Ecto neural progenitor cell (in vitro differentiated cells): ENCODE data around the gene NEURL1.

ENCODE experiments used
- DNase-seq: peaks from one replicate; pipeline ENCODE4 v3.0.0-alpha.2; 2018; ENCODE audit warnings: low spot score

NEURL1 gene

DNA sequence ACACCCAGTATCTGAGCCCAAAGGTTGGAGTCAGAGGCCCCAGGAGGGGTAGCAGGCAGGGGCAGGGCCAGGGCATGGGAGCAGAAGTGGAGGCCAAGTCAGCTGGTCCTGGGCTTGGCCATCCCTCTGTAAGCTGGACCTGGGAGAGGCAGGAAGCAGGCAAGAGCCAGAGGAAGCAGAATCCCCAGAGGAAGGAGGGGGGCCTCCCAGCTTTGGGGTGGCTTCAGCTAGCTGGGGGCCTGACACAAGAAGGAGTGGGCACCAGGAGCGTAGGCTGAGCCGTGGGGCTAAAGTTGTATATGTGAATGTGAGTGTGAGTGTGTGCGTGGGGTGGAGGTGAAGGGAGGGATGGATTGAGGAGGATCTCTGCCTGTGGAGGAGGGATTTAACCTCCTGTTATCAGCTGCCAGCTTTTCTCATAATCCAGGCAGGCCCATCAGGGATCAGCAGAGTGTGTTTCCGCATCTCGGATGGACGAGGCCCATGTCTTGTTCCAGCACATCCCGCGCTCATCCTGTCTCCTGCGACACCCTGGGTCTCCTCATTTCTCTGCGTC lies 54.0 kb downstream of the NEURL1 start:
- peak; percentile 52 for DNase-seq

DNA sequence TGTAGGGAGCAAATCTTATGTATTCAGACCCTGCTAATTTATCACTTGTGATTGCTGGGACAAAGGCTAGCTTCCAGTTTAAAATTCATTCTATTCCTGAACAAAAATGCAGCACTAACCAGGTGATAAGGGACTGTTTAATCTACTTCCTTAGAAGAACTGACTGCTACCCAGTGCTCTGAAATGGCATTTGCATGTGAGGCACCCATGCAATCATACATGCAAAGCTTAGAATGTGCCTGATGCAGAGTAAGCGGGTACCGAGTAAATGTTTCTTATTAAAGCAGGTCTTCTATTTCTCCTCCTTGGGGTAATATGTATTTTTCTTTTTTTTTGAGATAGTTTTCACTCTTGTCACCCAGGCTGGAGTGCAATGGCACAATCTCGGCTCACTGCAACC lies 54.5 kb downstream of the NEURL1 start:
- no peak for DNase-seq

DNA sequence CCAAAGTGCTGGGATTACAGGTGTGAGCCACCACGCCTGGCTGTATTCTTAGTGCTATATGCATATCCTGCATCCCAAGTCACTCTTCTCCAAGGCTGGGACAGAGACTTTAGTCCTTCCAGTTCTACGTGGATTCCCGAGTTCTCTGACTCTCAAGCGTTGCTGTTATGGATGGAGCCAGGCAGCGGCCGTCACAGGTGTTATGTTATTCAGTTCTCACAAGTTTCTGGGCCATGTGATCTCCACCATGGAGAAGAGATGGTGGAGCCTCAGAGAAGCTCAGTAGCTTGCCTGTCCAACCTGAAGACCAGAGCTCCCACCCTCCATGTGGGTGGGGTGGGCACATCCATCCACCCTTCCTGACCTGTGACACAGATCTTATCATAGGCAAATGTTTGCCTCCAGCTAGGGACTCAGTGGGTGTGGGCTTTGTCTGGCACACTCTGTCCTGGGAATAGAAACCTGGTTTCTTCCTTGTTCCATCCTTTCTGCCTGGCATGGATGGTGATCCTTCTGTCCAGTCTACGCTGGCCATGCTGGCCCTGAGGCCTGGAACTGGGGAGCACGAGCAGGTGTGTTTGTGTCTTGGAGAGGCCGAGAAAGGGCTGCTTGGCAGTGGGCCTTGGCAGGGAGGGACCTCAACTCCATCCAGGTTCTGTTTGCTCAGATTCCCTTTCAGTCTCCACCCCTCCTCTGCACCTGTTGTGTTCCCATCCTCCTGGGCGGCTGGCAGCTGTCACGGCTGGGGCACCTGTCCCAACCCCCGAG lies 55.3 kb downstream of the NEURL1 start:
- DNase-seq = no peak

DNA sequence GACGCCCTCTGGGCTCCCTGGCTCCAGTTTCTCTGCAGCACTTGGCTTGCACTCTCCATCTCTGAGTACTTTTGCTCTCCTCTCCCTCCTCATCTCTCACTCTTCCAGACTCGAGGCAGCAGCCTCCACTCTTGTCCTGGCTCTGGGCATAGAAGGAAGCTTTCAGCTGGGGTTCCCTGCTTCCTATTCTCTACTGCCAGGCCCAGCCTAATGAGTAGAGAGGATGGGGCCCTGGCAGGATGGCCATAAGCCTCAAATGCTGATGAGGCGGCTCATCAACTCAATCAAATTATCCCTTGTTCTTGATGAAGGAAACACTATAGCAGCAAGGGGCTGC lies 55.8 kb downstream of the NEURL1 start:
- no peak for DNase-seq

DNA sequence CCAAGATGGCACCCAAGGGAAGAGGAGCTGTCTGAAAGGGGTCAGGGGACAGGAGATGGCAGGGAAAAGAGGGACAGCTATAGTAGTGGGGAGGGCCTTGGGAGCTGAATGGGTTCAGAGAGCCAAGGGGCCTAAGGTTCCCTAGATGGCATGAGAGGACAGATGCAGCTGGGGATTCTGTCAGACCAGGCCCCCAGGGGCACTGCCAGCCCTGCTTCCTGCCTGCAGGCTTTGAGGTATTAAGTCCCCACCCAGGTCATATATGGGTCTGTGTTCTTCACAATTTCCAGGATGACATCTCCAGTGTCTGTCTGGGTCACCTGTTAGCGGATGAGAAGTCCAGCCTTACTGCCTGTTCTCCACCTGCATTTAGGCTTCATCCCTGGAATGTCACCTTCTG lies 56.7 kb downstream of the NEURL1 start:
- no peak for DNase-seq

DNA sequence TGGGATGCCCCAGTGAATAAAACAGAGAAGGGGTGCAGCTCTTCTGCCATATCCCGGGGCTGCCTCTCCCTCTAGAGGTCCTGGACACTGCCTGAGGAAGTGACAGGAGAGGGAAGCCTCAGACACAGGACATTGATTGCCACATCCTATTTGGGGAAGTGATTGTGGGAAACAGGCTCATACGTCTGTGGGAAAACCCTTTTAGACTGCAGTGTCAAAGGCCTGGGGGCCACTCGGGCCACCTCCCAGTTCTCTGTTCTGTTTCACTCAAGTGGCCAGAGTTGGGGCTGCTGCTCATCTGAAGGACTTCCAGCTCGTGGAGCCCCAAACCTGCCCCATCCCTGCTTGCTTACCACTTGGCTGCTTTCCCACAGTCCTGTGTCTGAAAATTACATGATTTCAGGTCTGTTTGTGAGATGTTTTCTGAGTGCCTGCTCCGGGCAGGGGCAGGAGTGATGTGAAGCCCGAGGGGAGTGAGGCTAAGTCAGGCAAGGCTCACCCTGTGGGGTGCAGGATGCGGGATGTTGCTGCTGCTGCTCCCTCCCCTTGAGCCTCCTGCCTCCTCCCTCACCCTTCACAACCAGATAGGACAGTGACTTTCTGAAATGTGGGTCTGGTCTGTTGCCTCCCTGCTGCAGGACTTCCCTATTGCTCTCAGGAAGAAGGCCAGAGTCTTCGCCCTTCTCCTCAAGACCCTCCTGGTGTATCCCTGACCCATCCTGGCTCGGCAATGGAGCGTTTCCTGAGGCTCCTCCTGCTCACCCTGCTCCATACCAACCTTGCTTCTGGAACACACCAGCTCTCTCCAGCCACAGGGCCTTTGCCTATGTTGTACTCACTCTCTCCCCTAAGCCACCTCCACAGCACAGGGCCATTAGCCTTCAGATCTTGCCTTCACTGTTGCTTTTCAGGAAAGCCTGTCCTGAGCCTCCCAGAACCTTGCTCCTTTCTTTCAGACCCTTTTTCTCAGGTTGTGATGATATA lies 58.4 kb downstream of the NEURL1 start:
- DNase-seq = no peak

DNA sequence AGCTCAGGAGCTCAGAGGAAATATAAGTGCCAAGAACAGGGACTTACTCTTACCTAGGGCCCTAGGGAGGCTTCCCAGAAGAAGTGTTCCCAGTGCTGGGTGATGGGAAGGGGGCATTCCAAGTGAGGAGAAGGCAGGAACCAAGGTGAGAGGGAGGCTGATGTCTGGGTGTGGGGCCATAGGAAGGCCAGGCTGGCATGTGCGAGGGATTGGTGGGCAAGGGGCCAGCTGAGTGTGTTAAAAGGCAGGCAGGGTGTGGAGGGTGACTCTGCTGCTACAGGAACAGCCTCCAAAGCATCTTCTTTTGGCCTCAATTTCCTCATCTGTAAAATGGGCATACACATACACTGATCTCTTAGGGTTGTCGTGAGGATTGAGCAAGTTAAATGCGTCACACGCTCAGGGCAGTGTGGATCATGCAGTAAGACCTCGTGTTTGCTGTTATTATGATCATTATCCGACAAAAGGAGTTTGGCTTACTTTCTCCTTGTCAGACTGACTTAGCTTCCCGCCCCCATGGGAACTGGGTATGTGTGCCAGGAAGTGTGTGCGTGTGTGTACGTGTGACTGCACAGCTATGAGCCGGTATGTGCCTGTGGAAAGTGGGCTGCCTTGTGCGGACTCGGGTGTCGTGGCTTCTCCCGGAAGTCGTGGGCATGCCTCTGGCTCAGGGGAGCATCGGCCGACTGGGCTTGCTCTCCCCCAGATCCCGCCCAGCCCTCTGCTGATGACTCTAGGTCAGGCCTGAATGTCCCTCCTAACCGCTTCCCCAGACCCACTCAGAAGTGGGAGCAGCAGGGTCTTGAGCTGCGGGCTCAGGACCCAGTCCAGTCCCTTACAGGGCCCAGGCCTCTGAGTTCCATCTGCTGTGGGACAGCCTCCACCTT lies 59.6 kb downstream of the NEURL1 start:
- no peak for DNase-seq

DNA sequence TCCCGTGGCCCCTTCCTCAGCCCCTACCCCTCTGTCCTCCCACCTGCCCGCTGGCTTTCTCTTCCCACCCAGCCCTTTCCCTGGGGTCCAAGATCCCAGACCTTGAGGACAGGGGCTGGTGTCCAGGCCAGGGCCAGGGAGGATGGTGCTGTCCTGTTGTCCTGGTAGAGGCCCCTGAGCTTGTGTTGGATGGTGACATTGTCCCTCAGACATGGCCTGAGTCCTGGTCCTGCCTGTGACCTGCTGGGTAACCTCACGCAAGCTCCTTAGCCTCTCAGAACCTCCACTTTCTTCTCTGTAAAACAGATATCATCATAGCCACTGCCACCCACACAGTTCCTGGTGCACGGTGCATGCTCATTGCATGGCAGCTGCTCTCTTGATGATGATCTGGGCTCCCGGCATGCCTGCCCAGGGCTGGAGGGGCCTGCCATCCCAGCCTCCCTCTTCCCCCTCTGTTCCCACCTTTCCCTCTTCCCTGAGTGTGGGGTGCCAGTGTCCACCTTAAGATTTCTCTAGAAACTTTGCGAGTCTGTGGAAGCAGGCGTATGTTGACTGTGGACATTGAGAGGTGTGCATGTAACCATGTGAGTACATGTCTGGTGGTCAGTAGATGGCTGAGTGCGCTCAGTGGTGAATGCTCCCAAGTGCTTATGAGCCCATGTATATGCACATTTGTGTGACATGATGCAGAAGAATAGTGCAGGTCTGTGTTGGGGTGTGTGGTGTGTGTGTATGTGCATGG lies 60.4 kb downstream of the NEURL1 start:
- no peak for DNase-seq

DNA sequence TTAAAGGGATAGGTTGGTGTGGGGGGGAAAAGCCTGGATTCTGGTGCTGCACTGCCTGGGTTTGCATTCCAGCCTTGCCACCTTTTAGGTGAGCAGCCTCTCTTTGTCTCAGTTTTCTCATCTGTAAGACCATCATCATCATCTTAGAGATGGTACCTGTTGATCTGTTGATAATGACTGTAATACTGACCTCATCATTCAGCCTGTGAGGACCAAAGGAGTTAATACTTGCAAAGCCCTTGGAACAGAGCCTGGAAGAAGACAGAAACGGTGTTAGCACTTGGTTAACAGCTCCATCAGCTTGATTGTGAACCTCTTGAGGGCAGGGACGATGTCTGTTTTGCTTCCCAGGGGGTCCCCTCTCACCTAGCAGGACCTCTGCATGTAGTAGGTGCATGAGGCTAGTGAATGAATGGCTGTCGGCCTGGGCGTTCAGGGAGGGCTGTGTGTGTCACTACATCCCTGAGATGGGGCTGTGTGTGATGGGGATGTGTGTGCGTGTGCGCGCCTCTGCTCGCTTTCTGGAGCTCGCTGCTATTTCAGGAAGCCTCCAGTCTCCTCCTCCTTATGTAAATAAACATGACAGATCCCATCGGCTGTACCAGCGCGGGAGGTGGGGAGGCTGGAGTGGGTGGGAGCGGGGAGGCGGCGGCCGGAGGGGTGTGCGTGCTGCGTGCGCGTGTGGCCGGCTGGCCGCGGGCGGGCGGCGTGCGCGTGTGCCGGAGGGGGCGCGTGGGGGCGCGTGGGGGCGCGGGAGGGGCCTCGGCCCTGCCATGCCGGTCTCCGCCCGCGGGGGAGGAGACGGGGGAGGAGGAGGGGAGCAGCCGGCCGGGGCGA lies 61.2 kb downstream of the NEURL1 start:
- peak; percentile 81 for DNase-seq

DNA sequence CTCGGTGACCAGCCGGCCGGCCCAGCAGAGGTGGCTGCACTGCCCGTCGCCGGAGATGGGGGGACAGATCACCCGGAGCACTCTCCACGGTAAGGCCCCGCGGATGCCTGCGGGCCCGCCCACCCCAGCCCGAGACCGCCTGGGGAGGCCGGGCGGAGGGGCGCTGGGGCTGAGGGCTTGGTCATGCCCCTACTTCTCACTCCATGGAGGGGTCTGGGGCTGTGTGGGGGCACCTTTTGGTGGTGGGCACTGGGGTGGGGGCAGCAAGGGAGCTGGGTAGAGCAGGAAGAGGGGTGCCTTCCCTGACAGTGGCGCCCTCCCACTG lies 61.8 kb downstream of the NEURL1 start:
- no peak for DNase-seq

DNA sequence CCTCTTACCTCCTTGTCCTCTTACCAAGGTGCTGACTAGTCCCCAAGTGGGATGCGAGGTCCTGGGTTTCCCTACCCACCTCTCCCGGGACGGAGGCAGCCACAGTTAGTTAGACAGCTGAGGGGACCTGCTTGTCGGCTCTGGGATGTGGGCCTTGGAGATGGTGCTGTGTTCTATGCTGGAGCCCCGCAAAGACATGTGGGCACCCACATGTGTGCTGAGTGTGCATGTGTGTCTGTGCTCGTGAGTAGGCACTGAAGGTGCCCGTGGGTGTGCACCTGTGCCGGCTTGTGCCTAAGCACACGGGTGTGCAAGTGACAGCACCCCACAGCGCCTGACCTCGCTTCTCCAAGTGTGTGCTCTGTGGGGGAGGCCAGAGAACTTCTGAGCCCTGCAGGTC lies 62.2 kb downstream of the NEURL1 start:
- DNase-seq = no peak

DNA sequence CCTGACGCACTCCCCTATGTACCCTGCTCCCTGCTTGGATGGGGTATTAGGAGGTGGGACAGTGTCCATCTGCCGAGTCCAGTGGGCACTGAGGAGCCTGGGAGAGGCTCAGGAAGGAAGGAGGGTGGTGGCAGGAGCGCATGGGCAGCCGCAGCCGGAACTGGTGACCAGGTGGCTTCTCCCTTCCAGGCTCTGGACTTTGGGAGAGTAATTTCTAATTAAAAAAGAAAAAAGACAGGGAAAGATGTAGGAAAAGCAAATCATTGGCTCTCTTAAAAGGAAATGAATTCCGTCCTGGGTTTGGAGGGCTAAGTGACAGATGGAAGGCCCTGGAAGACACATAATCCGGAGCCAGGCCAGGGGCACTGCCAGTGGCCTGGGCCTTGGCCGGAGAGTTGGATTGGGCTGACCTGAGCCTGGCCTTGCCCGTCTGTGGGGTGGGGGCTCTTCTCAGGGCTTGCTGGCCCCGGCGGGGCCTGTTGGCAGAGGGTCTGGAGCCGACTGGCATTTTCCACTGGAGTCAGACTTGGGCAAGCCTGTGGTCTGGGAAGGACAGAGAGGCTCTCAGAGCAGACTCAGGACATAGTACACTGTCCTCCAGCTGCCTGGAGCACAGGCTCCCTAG lies 63.0 kb downstream of the NEURL1 start:
- no peak for DNase-seq

DNA sequence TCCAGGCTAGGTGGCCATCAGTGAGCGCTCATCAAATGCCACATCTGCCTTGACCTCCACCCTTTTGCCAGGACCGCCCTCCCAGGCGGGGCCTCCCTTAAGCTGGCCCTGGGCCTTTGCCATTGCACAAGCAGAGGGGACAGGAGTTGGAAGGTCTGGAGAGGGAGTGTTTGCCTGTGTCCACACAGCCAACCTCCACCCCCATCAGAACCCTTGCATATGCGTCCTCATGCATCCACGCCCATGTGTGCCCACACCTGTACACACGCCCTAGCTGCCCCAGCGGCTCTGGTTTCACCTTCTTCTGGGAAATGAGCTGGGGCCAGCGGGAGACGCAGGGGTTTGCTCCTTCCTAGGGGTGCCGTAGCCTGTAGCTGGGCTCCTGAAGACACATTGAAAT lies 64.0 kb downstream of the NEURL1 start:
- DNase-seq = no peak

DNA sequence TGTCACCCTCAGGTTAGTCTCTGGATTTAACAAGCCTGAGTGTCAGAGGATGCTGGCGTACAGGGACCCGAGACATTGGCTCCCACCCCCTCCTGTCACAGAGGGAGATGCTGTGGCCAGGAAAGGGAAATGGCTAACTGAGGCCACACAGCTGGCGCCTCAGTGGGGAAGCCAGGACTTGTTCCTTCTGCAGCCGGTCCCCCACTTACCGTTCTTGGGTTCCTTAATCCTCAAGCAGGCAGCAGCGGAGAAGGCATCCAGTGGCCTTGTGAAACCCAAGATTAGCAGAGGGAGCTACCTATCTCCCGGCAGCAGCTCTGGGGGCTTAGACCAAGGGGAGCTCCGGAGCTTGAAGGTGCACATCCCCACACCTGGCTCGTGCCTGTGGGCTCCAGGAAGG lies 65.4 kb downstream of the NEURL1 start:
- no peak for DNase-seq

DNA sequence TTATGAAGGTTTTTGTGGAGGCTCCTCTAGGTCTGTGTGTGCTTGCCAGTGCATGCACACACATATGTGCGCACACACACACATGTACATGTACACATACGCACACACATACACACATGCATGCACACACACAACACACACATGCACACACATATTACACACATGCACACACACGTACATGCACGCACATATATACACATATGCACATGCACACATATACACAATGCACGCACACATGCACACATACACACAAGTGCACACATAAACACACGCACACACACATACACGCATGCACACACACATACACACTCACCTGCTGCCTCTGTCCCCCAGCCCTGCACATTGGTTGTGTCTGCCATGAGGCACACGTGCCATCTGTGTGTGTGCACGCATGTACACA lies 66.3 kb downstream of the NEURL1 start:
- DNase-seq = no peak

DNA sequence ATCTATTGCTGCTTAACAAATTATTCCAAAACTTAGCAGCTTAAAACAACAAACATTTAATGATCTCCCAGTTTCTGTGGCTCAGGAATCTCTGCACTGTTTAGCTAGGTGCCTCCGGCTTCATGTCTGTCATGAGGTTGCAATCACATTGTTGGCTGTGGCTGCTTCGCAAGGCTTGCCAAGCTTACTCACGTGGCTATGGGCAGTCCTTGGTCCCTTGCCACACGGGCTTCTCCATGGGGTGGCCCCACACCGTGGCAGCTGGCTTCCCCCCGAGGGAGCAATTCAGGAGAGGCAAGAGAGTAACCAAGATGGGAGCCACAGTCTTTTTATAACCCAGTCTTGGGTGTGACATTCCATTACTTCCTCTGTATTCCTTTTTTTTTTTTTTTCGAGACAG lies 67.4 kb downstream of the NEURL1 start:
- no peak for DNase-seq

DNA sequence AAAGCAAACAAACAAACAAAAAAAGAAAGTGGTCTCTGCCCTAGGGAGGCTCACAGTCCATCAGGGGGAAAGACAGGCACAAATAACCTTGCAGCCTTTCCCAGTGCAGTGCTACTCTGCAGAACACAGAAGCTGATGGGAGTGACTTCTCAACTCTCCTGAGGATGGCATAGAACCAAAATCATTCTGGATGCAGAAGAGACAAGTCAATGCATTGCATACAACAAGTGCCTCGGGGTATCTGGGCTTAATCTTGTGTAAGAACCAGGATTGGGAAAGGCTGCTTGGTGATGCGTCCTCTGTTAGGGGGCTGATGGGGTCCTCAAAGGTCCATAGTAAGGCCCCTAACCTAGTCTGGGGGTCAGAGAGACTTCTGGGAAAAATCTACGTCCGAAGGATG lies 68.9 kb downstream of the NEURL1 start:
- no peak for DNase-seq

DNA sequence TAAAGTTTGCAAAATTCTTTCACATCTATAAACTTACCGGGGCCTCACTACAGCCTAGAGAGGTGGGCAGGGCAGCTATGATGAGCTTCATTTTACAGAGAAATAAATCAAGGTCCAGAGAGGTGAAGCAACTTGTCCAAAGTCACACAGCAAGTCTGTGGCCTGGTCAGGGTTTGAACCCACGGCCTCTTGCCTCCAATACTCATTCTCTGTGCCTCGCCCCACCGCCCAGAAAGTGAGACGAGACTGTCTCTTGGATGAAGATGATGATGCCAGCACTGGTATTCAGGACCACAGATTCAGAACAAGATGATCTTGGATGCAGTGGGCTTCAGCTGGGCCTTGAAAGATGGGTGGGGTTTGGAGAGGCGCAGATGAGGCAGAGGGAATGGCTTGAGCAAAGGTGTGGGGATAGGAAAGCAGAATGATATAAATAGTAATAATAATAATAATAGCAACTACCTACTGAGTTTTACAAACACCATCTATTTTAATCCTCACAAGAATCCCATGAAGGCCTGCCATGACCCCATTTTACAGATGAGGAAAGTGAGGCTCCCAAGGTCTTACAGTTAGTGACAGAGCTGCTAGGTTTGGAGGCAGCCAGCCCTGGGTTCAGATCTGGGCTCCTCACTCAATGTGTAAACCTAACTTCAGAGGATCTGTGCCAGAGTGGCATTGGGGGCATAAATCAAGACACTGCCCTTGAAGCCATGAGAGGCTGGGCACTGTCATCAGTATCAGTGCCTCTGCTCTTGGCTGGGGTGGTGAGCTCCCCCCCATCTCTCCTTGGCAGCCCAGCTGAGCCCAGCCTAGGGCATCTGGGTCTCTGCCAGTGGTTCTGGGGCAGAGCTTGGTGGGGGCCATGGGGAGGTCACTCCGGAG lies 70.0 kb downstream of the NEURL1 start:
- DNase-seq = no peak

DNA sequence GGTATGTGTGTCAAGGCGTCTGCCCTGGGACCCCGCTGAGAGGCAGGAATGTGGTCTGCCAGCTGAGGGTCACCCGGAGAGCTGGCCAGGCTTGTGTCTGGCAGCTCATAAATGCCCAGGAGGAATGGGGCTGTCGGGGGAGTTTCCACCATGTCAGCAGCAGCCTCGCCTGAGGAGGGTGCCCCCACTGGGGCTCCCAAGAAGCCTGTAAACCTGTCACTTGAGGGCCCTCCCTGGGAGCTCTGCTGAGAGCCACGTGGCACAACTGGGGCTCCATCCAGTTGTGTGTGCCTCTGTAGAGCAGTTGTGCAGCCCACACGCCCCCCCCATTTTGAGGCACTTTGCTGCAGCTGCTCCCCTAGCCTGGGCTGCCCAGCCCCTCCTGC lies 70.6 kb downstream of the NEURL1 start:
- DNase-seq = no peak
